ENCODE measurements around the gene FBXO2.

Gene FBXO2

DNA sequence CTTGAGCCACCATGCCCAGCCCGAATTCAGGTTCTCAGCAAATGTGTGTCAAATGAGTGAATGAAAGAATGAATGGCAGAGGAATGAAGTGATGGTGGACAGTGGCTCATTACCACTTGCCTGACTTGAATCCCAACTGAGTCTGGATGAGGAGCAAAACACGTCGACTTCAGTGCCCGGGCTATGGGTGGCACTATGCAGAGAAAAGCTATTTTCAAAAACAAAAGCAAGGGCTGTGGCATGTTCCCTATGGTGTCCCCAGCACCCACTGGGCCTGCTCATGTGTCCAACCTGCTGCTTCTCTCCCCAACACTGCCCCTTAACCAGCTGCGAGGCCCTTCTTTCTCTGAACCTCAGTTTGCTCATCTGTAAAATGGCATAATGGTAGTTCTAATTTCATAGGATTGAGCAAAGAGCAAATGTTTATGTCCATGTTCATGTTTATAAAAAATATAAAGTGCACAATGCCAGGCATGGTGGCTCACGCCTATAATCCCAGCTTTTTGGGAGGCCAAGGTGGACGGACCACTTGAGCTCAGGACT lies 31.1 kb upstream of the FBXO2 start:
- intact Hi-C loops (cut with DNase I), result no loop called here
- DNase-seq, result no peak

- no peak for DNase-seq
- intact Hi-C loops (cut with DNase I), result no loop called here
Observed at GRCh38 chr1:11684070-11684469, 29.8 kb upstream of the FBXO2 start.

GRCh38 chr1:11682799-11683198 lies 28.6 kb upstream of the FBXO2 start:
- DNase-seq, result no peak
- intact Hi-C loops (cut with DNase I), result no loop called here

DNA sequence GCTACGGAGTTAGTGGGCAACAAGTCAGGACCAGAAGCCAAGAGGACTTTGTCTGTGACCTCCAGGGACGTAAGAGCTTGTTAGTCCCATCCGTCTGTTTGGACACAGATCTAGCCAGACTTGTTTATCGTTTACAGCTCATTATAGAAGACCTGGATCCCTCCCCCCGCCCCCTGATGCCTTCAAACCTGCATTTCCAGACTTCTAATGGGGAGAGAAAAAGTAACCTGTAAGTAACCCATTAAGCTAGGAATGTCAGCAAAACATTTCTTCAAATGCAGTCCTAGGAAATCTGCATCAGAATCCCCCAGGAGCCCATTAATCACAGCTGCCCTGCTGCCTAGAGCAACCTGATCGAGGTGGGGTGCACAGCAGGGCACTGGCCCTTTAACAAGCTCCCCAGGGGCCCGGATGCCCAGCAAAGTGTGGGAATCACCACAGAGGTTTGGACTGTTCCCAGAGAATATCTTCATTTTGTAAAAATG lies 28.1 kb upstream of the FBXO2 start:
- DNase-seq, result no peak
- intact Hi-C loops (cut with DNase I), result no loop called here

DNA sequence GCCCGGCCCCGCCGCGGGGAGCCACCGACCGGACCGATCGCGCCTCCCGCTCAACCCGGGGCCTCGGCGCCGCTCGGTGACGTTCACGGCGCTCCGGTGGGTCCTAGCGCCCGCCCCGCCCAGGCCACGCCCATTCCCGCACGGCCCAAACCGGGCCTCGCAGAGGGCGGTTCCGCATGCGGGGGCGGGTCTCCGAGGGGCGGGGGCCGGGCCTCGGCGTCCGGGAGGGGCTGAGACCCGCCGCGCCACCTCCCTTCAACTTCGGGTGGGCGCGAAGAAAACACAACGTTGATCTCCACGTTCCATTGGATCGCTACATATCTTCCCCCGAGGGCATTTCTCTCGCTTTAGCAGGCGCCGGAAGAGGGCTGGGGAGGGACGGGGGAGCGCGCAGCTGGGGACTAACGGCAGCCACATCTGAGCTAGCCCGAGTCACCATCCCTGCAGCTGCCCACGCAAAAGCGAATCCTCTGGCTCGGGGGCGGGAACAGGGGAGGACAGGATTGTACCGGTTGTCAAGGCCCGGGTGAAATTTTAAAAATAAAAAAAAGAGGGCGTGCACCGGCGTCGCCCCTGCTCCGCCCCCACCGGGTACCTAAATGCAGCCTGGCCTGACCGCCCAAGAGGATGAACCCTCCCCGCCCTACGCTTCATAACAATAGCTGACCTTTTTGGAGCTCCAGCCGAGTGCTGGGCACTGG lies 27.0 kb upstream of the FBXO2 start, which contains the start of gene MAD2L2:
TSS of gene MAD2L2 (minus strand) at position 78 of the 701 bp plus-strand sequence. CDS start 547 bp downstream, outside the sequence.
- intact Hi-C loops (cut with DNase I), result no loop called here

DNA sequence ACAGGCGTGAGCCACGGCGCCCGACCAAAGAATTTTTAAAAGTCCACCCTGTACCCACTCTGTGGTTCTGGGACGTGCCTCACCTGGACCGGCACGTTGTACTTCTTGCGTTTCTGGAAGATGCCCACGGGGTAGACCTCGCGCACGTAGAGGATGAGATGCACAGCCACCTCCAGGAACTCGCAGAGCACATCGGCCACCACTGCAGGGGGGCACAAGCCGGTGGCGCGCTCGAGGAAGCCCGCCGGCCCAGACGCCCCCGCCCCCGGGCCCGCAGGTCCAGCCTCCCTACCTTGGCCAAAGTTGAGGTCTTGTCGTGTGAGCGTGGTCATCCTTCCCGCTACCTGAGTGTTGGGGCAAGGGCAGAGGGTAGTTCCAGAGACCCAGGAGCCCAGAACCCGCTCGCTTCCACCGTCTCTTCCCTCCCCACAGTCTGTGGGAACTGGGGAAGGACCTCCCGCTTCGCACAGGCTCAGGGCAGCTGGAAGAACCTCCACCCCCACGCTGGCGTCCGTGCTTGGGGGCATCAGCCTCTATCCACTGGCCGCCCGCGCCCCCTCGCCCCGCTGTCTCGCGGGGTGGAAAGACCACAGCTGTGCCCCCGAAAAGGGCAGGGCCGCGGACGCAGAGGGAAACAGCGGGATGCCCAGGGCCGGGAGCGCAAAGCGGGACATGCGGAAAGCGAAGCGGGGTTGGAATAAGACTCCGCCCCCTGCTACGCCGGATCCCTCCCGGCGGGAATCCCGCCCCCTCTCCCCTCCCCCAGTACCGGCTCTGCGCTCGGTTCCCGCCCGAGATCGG lies 26.2 kb upstream of the FBXO2 start:
- peak in 3 of 42 donors; percentile 18 to 56 (median 47) for DNase-seq
- intact Hi-C loops (cut with DNase I), result no loop called here

More for the DNA sequence above, 27.0 kb upstream of the FBXO2 start, which contains the start of gene MAD2L2:
- DNase-seq, result peak; percentile 67 to 96 (median 92)

- DNase-seq, result no peak
- intact Hi-C loops (cut with DNase I), result no loop called here
Observed at GRCh38 chr1:11678442-11678841, 24.2 kb upstream of the FBXO2 start.

- no peak for DNase-seq
- intact Hi-C loops (cut with DNase I), result no loop called here
Observed at GRCh38 chr1:11676386-11677103, 22.3 kb upstream of the FBXO2 start.

DNA sequence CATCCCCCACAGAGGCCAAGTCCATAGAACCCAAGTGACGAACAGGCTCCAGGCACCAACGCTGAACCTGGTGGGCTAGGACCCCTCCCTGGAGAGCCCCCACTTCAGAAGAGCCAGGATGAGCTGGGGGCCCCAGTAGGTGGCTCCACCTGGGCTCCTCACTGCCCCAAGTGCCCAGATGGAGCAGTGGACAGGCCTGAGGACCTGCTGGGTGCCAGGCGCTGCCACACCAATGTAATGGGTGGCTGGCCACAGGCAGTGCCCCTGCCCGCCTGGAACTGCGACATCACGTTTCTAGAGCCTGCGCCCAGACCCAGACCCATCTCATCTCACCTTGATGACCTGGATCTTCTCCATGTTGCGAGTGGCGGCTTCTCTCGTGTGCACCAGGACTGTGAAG lies 21.1 kb upstream of the FBXO2 start:
- intact Hi-C loops (cut with DNase I), result no loop called here
- no peak for DNase-seq

- DNase-seq, result no peak
- intact Hi-C loops (cut with DNase I), result no loop called here
Observed at GRCh38 chr1:11674488-11674887, 20.3 kb upstream of the FBXO2 start.

DNA sequence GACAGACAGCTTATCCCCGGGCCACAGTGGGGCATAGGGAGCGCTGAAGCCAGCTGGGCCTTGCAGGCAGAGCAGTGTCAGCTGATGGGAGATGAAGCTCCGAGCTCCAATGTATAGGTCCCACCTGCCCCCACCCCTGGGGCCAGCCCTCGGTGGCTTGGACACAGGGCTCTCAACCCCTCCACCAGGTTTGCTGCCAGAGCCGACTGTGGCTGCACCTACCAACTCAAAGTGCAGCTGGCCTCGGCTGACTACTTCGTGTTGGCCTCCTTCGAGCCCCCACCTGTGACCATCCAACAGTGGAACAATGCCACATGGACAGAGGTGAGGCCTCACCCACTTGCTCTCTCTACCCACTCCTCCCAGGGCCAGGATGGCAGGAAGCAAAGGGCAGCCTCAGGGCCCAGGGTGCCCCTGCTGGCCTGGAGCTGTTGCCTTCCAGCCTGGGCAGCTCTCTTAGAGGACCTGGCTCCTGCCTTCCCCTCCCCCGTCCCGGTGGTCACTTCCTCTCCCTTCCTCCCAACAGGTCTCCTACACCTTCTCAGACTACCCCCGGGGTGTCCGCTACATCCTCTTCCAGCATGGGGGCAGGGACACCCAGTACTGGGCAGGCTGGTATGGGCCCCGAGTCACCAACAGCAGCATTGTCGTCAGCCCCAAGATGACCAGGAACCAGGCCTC lies 19.0 kb upstream of the FBXO2 start:
- intact Hi-C loops (cut with DNase I), result no loop called here

GRCh38 chr1:11671544-11672286 lies 17.5 kb upstream of the FBXO2 start:
- no peak for DNase-seq
- intact Hi-C loops (cut with DNase I), result no loop called here

More for the DNA sequence above, 19.0 kb upstream of the FBXO2 start:
- no peak for DNase-seq

DNA sequence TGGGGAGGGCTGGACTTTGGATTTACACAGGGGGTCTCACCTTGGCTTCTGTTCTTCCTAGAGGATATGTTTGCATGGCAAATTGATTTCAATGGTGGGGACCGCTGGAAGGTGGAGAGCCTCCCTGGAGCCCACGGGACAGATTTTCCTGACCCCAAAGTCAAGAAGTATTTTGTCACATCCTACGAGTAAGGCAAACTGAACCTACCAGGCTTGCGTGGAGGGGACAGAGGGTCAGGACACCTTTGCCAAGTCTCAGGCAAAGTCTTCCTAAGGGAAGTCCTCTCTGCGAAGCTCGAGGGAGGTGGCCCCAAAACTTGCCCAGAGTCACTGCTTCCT lies 16.9 kb upstream of the FBXO2 start:
- intact Hi-C loops (cut with DNase I), result no loop called here
- DNase-seq, result no peak

DNA sequence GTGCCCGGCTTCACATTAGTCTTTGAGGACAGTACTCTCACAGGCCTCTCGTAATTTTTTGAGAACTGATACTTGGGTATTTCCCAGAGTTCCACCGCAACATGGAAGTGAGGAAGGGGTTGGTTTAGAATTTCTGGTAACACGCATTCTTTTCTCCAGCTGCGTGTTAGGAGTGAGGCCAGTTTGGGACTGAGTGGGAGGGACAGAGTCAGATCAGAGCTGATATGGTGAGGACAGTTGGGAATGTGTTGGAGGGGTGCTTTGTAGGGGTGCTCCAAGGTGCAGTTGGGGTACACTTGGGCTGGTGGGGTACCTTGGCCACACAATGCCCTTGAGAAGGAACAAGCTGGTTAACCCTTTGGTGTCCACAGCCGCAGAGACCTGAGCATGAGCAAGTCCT lies 16.5 kb upstream of the FBXO2 start:
- DNase-seq, result no peak
- intact Hi-C loops (cut with DNase I), result no loop called here

DNA sequence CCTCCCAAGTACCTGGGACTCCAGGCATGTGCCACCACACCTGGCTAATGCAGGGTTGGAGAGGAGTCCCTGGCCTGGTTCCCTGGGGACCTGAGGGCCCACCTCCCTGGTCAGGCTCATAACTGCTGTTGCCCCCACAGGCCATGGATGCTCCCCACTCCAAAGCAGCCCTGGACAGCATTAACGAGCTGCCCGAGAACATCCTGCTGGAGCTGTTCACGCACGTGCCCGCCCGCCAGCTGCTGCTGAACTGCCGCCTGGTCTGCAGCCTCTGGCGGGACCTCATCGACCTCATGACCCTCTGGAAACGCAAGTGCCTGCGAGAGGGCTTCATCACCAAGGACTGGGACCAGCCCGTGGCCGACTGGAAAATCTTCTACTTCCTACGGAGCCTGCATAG lies 14.3 kb upstream of the FBXO2 start:
- intact Hi-C loops (cut with DNase I), result no loop called here

DNA sequence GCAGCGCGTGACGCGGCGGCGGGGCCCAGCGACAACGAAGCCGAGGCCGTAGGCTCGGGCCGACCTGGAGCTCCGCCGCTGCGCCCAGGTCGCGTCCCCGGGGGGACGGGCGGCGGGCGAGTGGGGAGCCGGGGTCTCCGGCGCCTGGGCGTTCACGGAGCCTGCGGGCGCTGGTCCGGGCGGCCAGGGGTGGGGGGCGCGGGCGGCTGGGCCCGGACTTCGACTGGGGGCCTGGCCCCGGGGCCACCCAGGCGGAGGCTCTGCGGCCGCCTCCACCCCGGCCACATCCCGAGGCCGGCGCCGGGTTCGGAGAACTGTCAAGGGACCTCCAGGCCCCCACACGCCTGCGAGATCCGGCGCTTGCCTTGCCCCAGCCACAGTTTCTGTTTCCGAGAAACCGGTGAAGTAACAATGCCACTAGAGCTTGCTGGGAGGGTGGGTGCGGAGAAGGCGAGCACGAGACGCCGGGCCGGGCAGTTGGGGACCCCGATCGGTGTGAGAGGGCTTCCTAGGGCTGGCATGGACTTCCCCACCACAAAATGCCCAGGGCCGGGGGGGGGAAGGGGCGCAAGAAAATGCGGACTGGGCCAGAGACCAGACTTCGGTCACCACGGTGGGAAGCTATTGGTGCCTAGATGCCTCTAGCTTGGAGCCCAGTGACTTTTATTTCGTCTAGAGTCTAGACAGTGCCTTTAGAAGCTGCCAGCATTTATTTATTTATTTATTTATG lies 10.3 kb upstream of the FBXO2 start:
- peak in 16 of 42 donors; percentile 28 to 70 (median 43) for DNase-seq
- intact Hi-C loops (cut with DNase I), result no loop called here

More for the DNA sequence above, 14.3 kb upstream of the FBXO2 start:
- no peak for DNase-seq

DNA sequence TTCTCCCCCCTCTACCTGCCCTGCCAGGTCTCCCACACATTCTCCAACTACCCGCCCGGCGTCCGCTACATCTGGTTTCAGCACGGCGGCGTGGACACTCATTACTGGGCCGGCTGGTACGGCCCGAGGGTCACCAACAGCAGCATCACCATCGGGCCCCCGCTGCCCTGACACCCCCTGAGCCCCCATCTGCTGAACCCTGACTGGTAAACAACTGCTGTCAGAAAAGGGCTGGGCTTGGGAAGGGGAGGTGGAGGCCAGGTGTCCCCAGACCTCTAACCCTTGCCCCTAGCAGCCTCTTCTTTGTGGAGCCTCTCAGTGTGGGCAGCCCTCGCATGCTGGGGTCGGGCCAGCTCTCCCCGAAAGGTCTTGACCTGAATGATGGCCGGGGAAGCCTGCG lies 6.9 kb upstream of the FBXO2 start:
- intact Hi-C loops (cut with DNase I), result no loop called here
- no peak for DNase-seq

All from head of caudate nucleus (tissue), 42 donors.